HEK293 (cell line): ENCODE data around the gene PROSER3.
A peak's percentile ranks its signal among the peaks of the same experiment; 100 is the strongest.

ENCODE experiments used
- CTCF ChIA-PET: fragments of 350-600 bp; formaldehyde crosslinking; extraction: SDS; loops from one replicate; lab custom pipeline; 2021; ENCODE audit warnings: antibody characterized with exemption; lab: Yijun Ruan, JAX
- POLR2A ChIA-PET: fragments of 300-600 bp; formaldehyde crosslinking; extraction: SDS; loops from one replicate; lab custom pipeline; 2020; ENCODE audit warnings: antibody characterized with exemption, inconsistent platforms; lab: Yijun Ruan, JAX
- H3K27ac ChIP-seq: fragments of 200-500 bp; sonication (Bioruptor generic); 2 replicates; pipeline ENCODE4 v1.5.1; 2014; ENCODE audit warnings: low read depth, low read length, control low read depth, inconsistent platforms; ENCODE audit errors: extremely low read depth
- H3K36me3 ChIP-seq, 2 experiments: fragments of 200-500 bp in 1 of 2; sonication (Bioruptor generic) in 1 of 2; 1 replicate in 1 of 2; 2 replicates in 1 of 2; pipeline ENCODE4 v1.5.1; 2014 to 2017; ENCODE audit warnings: inconsistent platforms in 2 of 2, low read length in 2 of 2; ENCODE audit not compliant: control insufficient read depth in 2 of 2, insufficient read depth in 1 of 2
- H3K4me1 ChIP-seq: fragments of 200-500 bp; sonication (Bioruptor generic); 2 replicates; pipeline ENCODE4 v1.5.1; 2014; ENCODE audit warnings: mild to moderate bottlenecking, low read length, inconsistent platforms; ENCODE audit not compliant: control insufficient read depth, insufficient read depth
- H3K4me3 ChIP-seq: 2 replicates; pipeline ENCODE4 v1.5.1; 2011; ENCODE audit warnings: low read depth, mild to moderate bottlenecking, control low read depth, low read length, moderate library complexity
- H3K9me3 ChIP-seq: fragments of 200-500 bp; sonication (Bioruptor generic); 2 replicates; pipeline ENCODE4 v1.5.1; 2014; ENCODE audit warnings: low read depth, low read length, inconsistent platforms; ENCODE audit not compliant: control insufficient read depth, insufficient read depth
- FEZF1 ChIP-seq: fragments of 450-650 bp; formaldehyde crosslinking; IDR thresholded peaks from 2 replicates; pipeline ENCODE4 v1.5.1; 2016; ENCODE audit warnings: missing biosample characterization, missing genetic modification characterization
- KLF1 ChIP-seq: fragments of 450-650 bp; formaldehyde crosslinking; IDR thresholded peaks from 2 replicates; pipeline ENCODE4 v1.5.1; 2016; ENCODE audit warnings: missing biosample characterization, missing genetic modification characterization
- KLF10 ChIP-seq: fragments of 450-650 bp; IDR thresholded peaks from 2 replicates; pipeline ENCODE4 v1.5.1; 2018; ENCODE audit warnings: missing biosample characterization, mild to moderate bottlenecking, missing genetic modification characterization
- KLF17 ChIP-seq: fragments of 450-650 bp; formaldehyde crosslinking; IDR thresholded peaks from 2 replicates; pipeline ENCODE4 v1.5.1; 2016; ENCODE audit warnings: missing biosample characterization, missing genetic modification characterization
- PRDM1 ChIP-seq: fragments of 450-650 bp; formaldehyde crosslinking; IDR thresholded peaks from 2 replicates; pipeline ENCODE4; 2016; ENCODE audit warnings: missing biosample characterization, missing genetic modification characterization
- PRDM2 ChIP-seq: fragments of 450-650 bp; formaldehyde crosslinking; IDR thresholded peaks from 2 replicates; pipeline ENCODE4 v1.5.1; 2016; ENCODE audit warnings: missing biosample characterization, missing genetic modification characterization, borderline replicate concordance
- REPIN1 ChIP-seq: fragments of 450-650 bp; formaldehyde crosslinking; IDR thresholded peaks from 2 replicates; pipeline ENCODE4 v1.5.1; 2017; ENCODE audit warnings: missing biosample characterization, missing genetic modification characterization, low read depth
- SP3 ChIP-seq: fragments of 450-650 bp; formaldehyde crosslinking; IDR thresholded peaks from 2 replicates; pipeline ENCODE4 v1.5.1; 2016; ENCODE audit warnings: missing biosample characterization, missing genetic modification characterization
- ZIC2 ChIP-seq: fragments of 450-650 bp; formaldehyde crosslinking; IDR thresholded peaks from 2 replicates; pipeline ENCODE4 v1.5.1; 2016; ENCODE audit warnings: missing biosample characterization, missing genetic modification characterization
- ZNF341 ChIP-seq: fragments of 450-650 bp; formaldehyde crosslinking; IDR thresholded peaks from 2 replicates; pipeline ENCODE4; 2016; ENCODE audit warnings: low read depth, missing biosample characterization, missing genetic modification characterization
- ZNF449 ChIP-seq: fragments of 450-650 bp; formaldehyde crosslinking; IDR thresholded peaks from 2 replicates; pipeline ENCODE4 v1.5.1; 2017; ENCODE audit warnings: missing biosample characterization, mild to moderate bottlenecking, missing genetic modification characterization, moderate library complexity
- ZNF544 ChIP-seq: fragments of 450-650 bp; formaldehyde crosslinking; IDR thresholded peaks from 2 replicates; pipeline ENCODE4 v1.5.0; 2017; ENCODE audit warnings: missing biosample characterization, missing genetic modification characterization
- ZNF670 ChIP-seq: fragments of 450-650 bp; formaldehyde crosslinking; IDR thresholded peaks from 2 replicates; pipeline ENCODE4 v1.5.1; 2016; ENCODE audit warnings: missing biosample characterization, missing genetic modification characterization, low read depth
- ZSCAN18 ChIP-seq: fragments of 450-650 bp; formaldehyde crosslinking; IDR thresholded peaks from 2 replicates; pipeline ENCODE4 v1.5.1; 2016; ENCODE audit warnings: missing biosample characterization, missing genetic modification characterization
- ZSCAN30 ChIP-seq: fragments of 450-650 bp; IDR thresholded peaks from 2 replicates; pipeline ENCODE4 v1.5.1; 2018; ENCODE audit warnings: missing biosample characterization, mild to moderate bottlenecking, missing genetic modification characterization, moderate library complexity

PROSER3 gene

GRCh38 chr19:35710784-35711723 lies 46.9 kb upstream of the PROSER3 start (continued):
- no peak for TF ChIP-seq ZNF449 (tag by site-specific recombination)
- peak; percentile 82; the same call in 1 of the 2 replicates for TF ChIP-seq KLF17 (tag by site-specific recombination)
- peak; percentile 98 for TF ChIP-seq KLF1 (tag by site-specific recombination)
- no peak for TF ChIP-seq ZNF341 (tag by site-specific recombination)
- TF ChIP-seq PRDM1 (tag by site-specific recombination): peak; percentile 74

GRCh38 chr19:35712567-35713505 lies 45.1 kb upstream of the PROSER3 start:
- TF ChIP-seq FEZF1 (tag by site-specific recombination) (no peak), KLF10 (tag by site-specific recombination) (no peak), ZSCAN18 (tag by site-specific recombination) (no peak), ZIC2 (peak; percentile 26; the same call in 1 of the 2 replicates), SP3 (tag by site-specific recombination) (0 out of 2 replicates have a peak, but pooled peaks have one; percentile 45), PRDM2 (tag by site-specific recombination) (no peak), REPIN1 (no peak), ZSCAN30 (tag by site-specific recombination) (no peak), ZNF670 (tag by site-specific recombination) (no peak), ZNF544 (tag by site-specific recombination) (no peak)
- CTCF ChIA-PET: interaction anchor here (0.7 to 6.0 kb wide), 9 partner anchors 8 to 202 kb away, joined by 3 to 119 read pairs (median 4); partner anchors contain the start of genes LIN37 and ZBTB32
- Histone ChIP-seq H3K9me3 (no peaks in the 10 kb centered on the region), H3K27ac (no peak overlapping the region), H3K4me1 (peaks cover 14% of the 10 kb centered on the region), H3K36me3 (no peaks in the 10 kb centered on the region; a peak in 1 of 3 replicates), H3K4me3 (no peak overlapping the region)
- POLR2A ChIA-PET: interaction anchor here (0.5 to 3.9 kb wide), 10 partner anchors 8 to 801 kb away, joined by 3 to 38 read pairs (median 4); partner anchors contain the start of genes LIN37, PSENEN, U2AF1L4 and ZBTB32
